ENCODE measurements around the gene B3GNT4.
"Not testable (repeated sequence)": the region's sequence is repeated elsewhere in the genome, so short reads cannot be mapped to it uniquely, and the experiment has no call there.

Gene B3GNT4

GRCh38 chr12:122168492-122168891, 35.0 kb upstream of the B3GNT4 start:
- no peaks in the 10 kb centered on the region for H3K9me3 ChIP-seq (ENCODE audit: control insufficient read depth, low read length)
- no peak overlapping the region for H3K4me3 ChIP-seq (ENCODE audit: insufficient read depth, low read depth, low read length)
- H3K36me3 ChIP-seq (ENCODE audit: control insufficient read depth, insufficient read depth, low read length), result no peaks in the 10 kb centered on the region
- no peaks in the 10 kb centered on the region for H3K27me3 ChIP-seq (ENCODE audit: control insufficient read depth, insufficient read depth, low read length, poor library complexity, severe bottlenecking)
- H3K27ac ChIP-seq (ENCODE audit: insufficient read depth, low read depth, low read length, poor library complexity, severe bottlenecking), result no peak overlapping the region
- no peaks in the 10 kb centered on the region for H3K4me1 ChIP-seq (ENCODE audit: control insufficient read depth, insufficient read depth, low read length)
- 91 to 95% methylated on average over 3 of the region's 3 CpGs for WGBS, 2 experiments

GRCh38 chr12:122171399-122171798, 32.1 kb upstream of the B3GNT4 start:
- H3K36me3 ChIP-seq (ENCODE audit: control insufficient read depth, insufficient read depth, low read length), result no peaks in the 10 kb centered on the region
- H3K4me3 ChIP-seq (ENCODE audit: insufficient read depth, low read depth, low read length), result no peak overlapping the region
- WGBS, 2 experiments, result 87 to 93% methylated on average over 5 of the region's 5 CpGs
- H3K27me3 ChIP-seq (ENCODE audit: control insufficient read depth, insufficient read depth, low read length, poor library complexity, severe bottlenecking), result no peaks in the 10 kb centered on the region
- H3K27ac ChIP-seq (ENCODE audit: insufficient read depth, low read depth, low read length, poor library complexity, severe bottlenecking), result no peak overlapping the region
- H3K4me1 ChIP-seq (ENCODE audit: control insufficient read depth, insufficient read depth, low read length), result no peaks in the 10 kb centered on the region
- H3K9me3 ChIP-seq (ENCODE audit: control insufficient read depth, low read length), result no peaks in the 10 kb centered on the region

- no peak overlapping the region for H3K27ac ChIP-seq (ENCODE audit: insufficient read depth, low read depth, low read length, poor library complexity, severe bottlenecking)
- H3K4me1 ChIP-seq (ENCODE audit: control insufficient read depth, insufficient read depth, low read length), result no peaks in the 10 kb centered on the region
- H3K9me3 ChIP-seq (ENCODE audit: control insufficient read depth, low read length), result no peaks in the 10 kb centered on the region
- H3K4me3 ChIP-seq (ENCODE audit: insufficient read depth, low read depth, low read length), result no peak overlapping the region
- H3K27me3 ChIP-seq (ENCODE audit: control insufficient read depth, insufficient read depth, low read length, poor library complexity, severe bottlenecking), result no peaks in the 10 kb centered on the region
- 91 to 94% methylated on average over 17 of the region's 17 CpGs for WGBS, 2 experiments
- H3K36me3 ChIP-seq (ENCODE audit: control insufficient read depth, insufficient read depth, low read length), result no peaks in the 10 kb centered on the region
These were observed 31.1 kb upstream of the B3GNT4 start for GRCh38 chr12:122172262-122172939.

- Histone ChIP-seq H3K27me3 (ENCODE audit: control insufficient read depth, insufficient read depth, low read length, poor library complexity, severe bottlenecking) (no peaks in the 10 kb centered on the region), H3K27ac (ENCODE audit: insufficient read depth, low read depth, low read length, poor library complexity, severe bottlenecking) (no peak within 1 kb of the TSS), H3K36me3 (ENCODE audit: control insufficient read depth, insufficient read depth, low read length) (no peaks in the 10 kb centered on the region), H3K4me1 (ENCODE audit: control insufficient read depth, insufficient read depth, low read length) (no peaks in the 10 kb centered on the region), H3K9me3 (ENCODE audit: control insufficient read depth, low read length) (no peaks in the 10 kb centered on the region), H3K4me3 (ENCODE audit: insufficient read depth, low read depth, low read length) (no peak within 1 kb of the TSS)
- 92 to 95% methylated on average over 17 of the region's 17 CpGs for whole genome bisulfite sequencing, 2 experiments
These were observed 29.2 kb upstream of the B3GNT4 start, which contains the start of gene IL31 for GRCh38 chr12:122174155-122174845. TSS of gene IL31 (minus strand) at chr12:122174221. CDS start at chr12:122174172, 49 bp downstream.

GRCh38 chr12:122176473-122176872, 27.0 kb upstream of the B3GNT4 start:
- not testable (repeated sequence) for H3K27me3 ChIP-seq (ENCODE audit: control insufficient read depth, insufficient read depth, low read length, poor library complexity, severe bottlenecking); H3K4me1 ChIP-seq (ENCODE audit: control insufficient read depth, insufficient read depth, low read length); H3K27ac ChIP-seq (ENCODE audit: insufficient read depth, low read depth, low read length, poor library complexity, severe bottlenecking); H3K4me3 ChIP-seq (ENCODE audit: insufficient read depth, low read depth, low read length); H3K9me3 ChIP-seq (ENCODE audit: control insufficient read depth, low read length); H3K36me3 ChIP-seq (ENCODE audit: control insufficient read depth, insufficient read depth, low read length)
- WGBS, 2 experiments, result 95 to 98% methylated on average over 4 of the region's 4 CpGs

GRCh38 chr12:122182887-122183587, 20.5 kb upstream of the B3GNT4 start, which contains the start of gene LRRC43:
TSS of gene LRRC43 (plus strand) at chr12:122183123. CDS start at chr12:122183145, 22 bp downstream.
- WGBS, 2 experiments, result 4 to 5% methylated on average over 63 of the region's 63 CpGs
- Histone ChIP-seq H3K36me3 (ENCODE audit: control insufficient read depth, insufficient read depth, low read length) (no peaks in the 10 kb centered on the region), H3K9me3 (ENCODE audit: control insufficient read depth, low read length) (no peaks in the 10 kb centered on the region), H3K27ac (ENCODE audit: insufficient read depth, low read depth, low read length, poor library complexity, severe bottlenecking) (no peak within 1 kb of the TSS), H3K4me1 (ENCODE audit: control insufficient read depth, insufficient read depth, low read length) (no peaks in the 10 kb centered on the region), H3K4me3 (ENCODE audit: insufficient read depth, low read depth, low read length) (peak within 1 kb of the TSS; percentile 50), H3K27me3 (ENCODE audit: control insufficient read depth, insufficient read depth, low read length, poor library complexity, severe bottlenecking) (peaks cover 24% of the 10 kb centered on the region)

GRCh38 chr12:122183588-122183940, 19.9 kb upstream of the B3GNT4 start:
- no peaks in the 10 kb centered on the region for H3K36me3 ChIP-seq (ENCODE audit: control insufficient read depth, insufficient read depth, low read length)
- H3K27ac ChIP-seq (ENCODE audit: insufficient read depth, low read depth, low read length, poor library complexity, severe bottlenecking), result no peak overlapping the region
- H3K4me3 ChIP-seq (ENCODE audit: insufficient read depth, low read depth, low read length), result peak overlapping the region; percentile 50
- no peaks in the 10 kb centered on the region for H3K4me1 ChIP-seq (ENCODE audit: control insufficient read depth, insufficient read depth, low read length)
- H3K9me3 ChIP-seq (ENCODE audit: control insufficient read depth, low read length), result no peaks in the 10 kb centered on the region
- H3K27me3 ChIP-seq (ENCODE audit: control insufficient read depth, insufficient read depth, low read length, poor library complexity, severe bottlenecking), result peaks cover 24% of the 10 kb centered on the region
- 76 to 81% methylated on average over 10 of the region's 10 CpGs for WGBS, 2 experiments

GRCh38 chr12:122184517-122184916, 19.0 kb upstream of the B3GNT4 start:
- 84 to 88% methylated on average over 18 of the region's 18 CpGs for WGBS, 2 experiments
- Histone ChIP-seq H3K4me3 (ENCODE audit: insufficient read depth, low read depth, low read length) (no peak overlapping the region), H3K36me3 (ENCODE audit: control insufficient read depth, insufficient read depth, low read length) (no peaks in the 10 kb centered on the region), H3K27me3 (ENCODE audit: control insufficient read depth, insufficient read depth, low read length, poor library complexity, severe bottlenecking) (peaks cover 24% of the 10 kb centered on the region), H3K9me3 (ENCODE audit: control insufficient read depth, low read length) (no peaks in the 10 kb centered on the region), H3K27ac (ENCODE audit: insufficient read depth, low read depth, low read length, poor library complexity, severe bottlenecking) (no peak overlapping the region), H3K4me1 (ENCODE audit: control insufficient read depth, insufficient read depth, low read length) (no peaks in the 10 kb centered on the region)

GRCh38 chr12:122185079-122185478, 18.4 kb upstream of the B3GNT4 start:
- Histone ChIP-seq H3K27ac (ENCODE audit: insufficient read depth, low read depth, low read length, poor library complexity, severe bottlenecking) (no peak overlapping the region), H3K27me3 (ENCODE audit: control insufficient read depth, insufficient read depth, low read length, poor library complexity, severe bottlenecking) (peaks cover 24% of the 10 kb centered on the region), H3K4me3 (ENCODE audit: insufficient read depth, low read depth, low read length) (no peak overlapping the region), H3K9me3 (ENCODE audit: control insufficient read depth, low read length) (no peaks in the 10 kb centered on the region), H3K4me1 (ENCODE audit: control insufficient read depth, insufficient read depth, low read length) (no peaks in the 10 kb centered on the region), H3K36me3 (ENCODE audit: control insufficient read depth, insufficient read depth, low read length) (no peaks in the 10 kb centered on the region)
- WGBS, 2 experiments, result 89 to 92% methylated on average over 7 of the region's 7 CpGs

- H3K36me3 ChIP-seq (ENCODE audit: control insufficient read depth, insufficient read depth, low read length), result no peaks in the 10 kb centered on the region
- WGBS, 2 experiments, result 90 to 94% methylated on average over 10 of the region's 10 CpGs
- no peaks in the 10 kb centered on the region for H3K4me1 ChIP-seq (ENCODE audit: control insufficient read depth, insufficient read depth, low read length)
- no peak overlapping the region for H3K27ac ChIP-seq (ENCODE audit: insufficient read depth, low read depth, low read length, poor library complexity, severe bottlenecking)
- H3K9me3 ChIP-seq (ENCODE audit: control insufficient read depth, low read length), result no peaks in the 10 kb centered on the region
- no peak overlapping the region for H3K4me3 ChIP-seq (ENCODE audit: insufficient read depth, low read depth, low read length)
- peaks cover 24% of the 10 kb centered on the region for H3K27me3 ChIP-seq (ENCODE audit: control insufficient read depth, insufficient read depth, low read length, poor library complexity, severe bottlenecking)
These were observed 17.9 kb upstream of the B3GNT4 start for GRCh38 chr12:122185494-122186082.
